ENCODE results near the gene MINDY1. TPM values are rescaled to one million over a fixed set of nuclear protein-coding genes. Genes with fewer than 3 reads are reported as not detected.

The MINDY1 gene
- total RNA-seq, 1 donor from 2014 or later = 12.5 TPM

GRCh38 chr1:150974580-150975478 lies 31.9 kb downstream of the MINDY1 start, which contains the start of gene CERS2:
TSS of gene CERS2 (minus strand) at chr1:150974835. CDS start at chr1:150969090, 5,745 bp downstream.
- Mint-ChIP-seq H3K27ac (peak within 1 kb of the TSS; percentile 86), H3K27me3 (no peaks in the 10 kb centered on the region), H3K4me1 (peaks cover 54% of the 10 kb centered on the region), H3K36me3 (ENCODE audit: low read depth) (peaks cover 13% of the 10 kb centered on the region), H3K4me3 (peak within 1 kb of the TSS; percentile 94), H3K9me3 (no peaks in the 10 kb centered on the region)
- intact Hi-C loops (cut with micrococcal nuclease) = loop anchor here (2.0 to 10.0 kb wide), 5 partner anchors 34 to 740 kb away; partner anchors contain the start of genes ANP32E, CTSS, PRUNE1 and TARS2
- DNase-seq = peak; percentile 94

- intact Hi-C loops (cut with micrococcal nuclease) = loop anchor here (2.0 to 10.0 kb wide), 4 partner anchors 35 to 739 kb away; partner anchors contain the start of genes ANP32E, CTSS, PRUNE1 and TARS2
- H3K27me3 Mint-ChIP-seq = no peaks in the 10 kb centered on the region
- H3K9me3 Mint-ChIP-seq = no peaks in the 10 kb centered on the region
- peak overlapping the region; percentile 86 for H3K27ac Mint-ChIP-seq
- H3K36me3 Mint-ChIP-seq (ENCODE audit: low read depth) = peaks cover 17% of the 10 kb centered on the region
- peak; percentile 84 for DNase-seq
- peak overlapping the region; percentile 94 for H3K4me3 Mint-ChIP-seq
- peaks cover 49% of the 10 kb centered on the region for H3K4me1 Mint-ChIP-seq
Observed at GRCh38 chr1:150973836-150974579, 32.7 kb downstream of the MINDY1 start.

- H3K36me3 Mint-ChIP-seq (ENCODE audit: low read depth) = peaks cover 22% of the 10 kb centered on the region
- no peak for DNase-seq
- peak overlapping the region; percentile 94 for H3K4me3 Mint-ChIP-seq
- H3K27ac Mint-ChIP-seq = peak overlapping the region; percentile 86
- H3K4me1 Mint-ChIP-seq = peaks cover 46% of the 10 kb centered on the region
- H3K27me3 Mint-ChIP-seq = no peaks in the 10 kb centered on the region
- no peaks in the 10 kb centered on the region for H3K9me3 Mint-ChIP-seq
- intact Hi-C loops (cut with micrococcal nuclease) = loop anchor here (10.0 kb wide), 3 partner anchors 209 to 739 kb away; partner anchors contain the start of genes ANP32E, CTSS and TARS2
Observed at GRCh38 chr1:150973258-150973835, 33.4 kb downstream of the MINDY1 start.

GRCh38 chr1:150972417-150972940 lies 34.2 kb downstream of the MINDY1 start:
- Mint-ChIP-seq H3K9me3 (no peaks in the 10 kb centered on the region), H3K27me3 (no peaks in the 10 kb centered on the region), H3K36me3 (ENCODE audit: low read depth) (peaks cover 30% of the 10 kb centered on the region), H3K27ac (peak overlapping the region; percentile 52), H3K4me3 (peak overlapping the region; percentile 94), H3K4me1 (peaks cover 44% of the 10 kb centered on the region)
- intact Hi-C loops (cut with micrococcal nuclease) = loop anchor here (10.0 kb wide), 3 partner anchors 208 to 738 kb away; partner anchors contain the start of genes ANP32E, CTSS and TARS2
- no peak for DNase-seq

GRCh38 chr1:150971583-150972416 lies 34.9 kb downstream of the MINDY1 start:
- H3K36me3 Mint-ChIP-seq (ENCODE audit: low read depth) = peaks cover 35% of the 10 kb centered on the region
- H3K4me1 Mint-ChIP-seq = peaks cover 37% of the 10 kb centered on the region
- DNase-seq = no peak
- H3K4me3 Mint-ChIP-seq = peak overlapping the region; percentile 94
- no peaks in the 10 kb centered on the region for H3K9me3 Mint-ChIP-seq
- intact Hi-C loops (cut with micrococcal nuclease) = loop anchor here (10.0 kb wide), 3 partner anchors 207 to 737 kb away; partner anchors contain the start of genes ANP32E, CTSS and TARS2
- peak overlapping the region; percentile 52 for H3K27ac Mint-ChIP-seq
- H3K27me3 Mint-ChIP-seq = no peaks in the 10 kb centered on the region

- Mint-ChIP-seq H3K9me3 (no peaks in the 10 kb centered on the region), H3K4me3 (peak overlapping the region; percentile 44), H3K27ac (peak overlapping the region; percentile 25), H3K36me3 (ENCODE audit: low read depth) (peaks cover 42% of the 10 kb centered on the region), H3K27me3 (no peaks in the 10 kb centered on the region), H3K4me1 (peaks cover 33% of the 10 kb centered on the region)
- DNase-seq = no peak
- intact Hi-C loops (cut with micrococcal nuclease) = loop anchor here (10.0 kb wide), 3 partner anchors 206 to 736 kb away; partner anchors contain the start of genes ANP32E, CTSS and TARS2
Observed at GRCh38 chr1:150970808-150971582, 35.7 kb downstream of the MINDY1 start.

- H3K9me3 Mint-ChIP-seq = no peaks in the 10 kb centered on the region
- H3K27ac Mint-ChIP-seq = no peak overlapping the region
- peaks cover 29% of the 10 kb centered on the region for H3K4me1 Mint-ChIP-seq
Observed at GRCh38 chr1:150969626-150970025, 37.1 kb downstream of the MINDY1 start.

GRCh38 chr1:150968491-150968890 lies 38.2 kb downstream of the MINDY1 start:
- Mint-ChIP-seq H3K4me3 (no peak overlapping the region), H3K36me3 (ENCODE audit: low read depth) (peaks cover 62% of the 10 kb centered on the region), H3K9me3 (no peaks in the 10 kb centered on the region), H3K27ac (no peak overlapping the region), H3K4me1 (peaks cover 29% of the 10 kb centered on the region), H3K27me3 (no peaks in the 10 kb centered on the region)
- intact Hi-C loops (cut with micrococcal nuclease) = no loop called here
- no peak for DNase-seq

More at GRCh38 chr1:150969626-150970025, 37.1 kb downstream of the MINDY1 start:
- no peak for DNase-seq
- Mint-ChIP-seq H3K4me3 (no peak overlapping the region), H3K36me3 (ENCODE audit: low read depth) (peaks cover 53% of the 10 kb centered on the region), H3K27me3 (no peaks in the 10 kb centered on the region)
- intact Hi-C loops (cut with micrococcal nuclease) = loop anchor here (10.0 kb wide), 3 partner anchors 205 to 735 kb away; partner anchors contain the start of genes ANP32E, CTSS and TARS2

- peak overlapping the region; percentile 34 for H3K27ac Mint-ChIP-seq
Observed at GRCh38 chr1:150967936-150968335, 38.8 kb downstream of the MINDY1 start.

GRCh38 chr1:150966011-150966410 lies 40.7 kb downstream of the MINDY1 start:
- Mint-ChIP-seq H3K36me3 (ENCODE audit: low read depth) (peaks cover 78% of the 10 kb centered on the region), H3K4me3 (no peak overlapping the region), H3K27me3 (no peaks in the 10 kb centered on the region), H3K4me1 (peaks cover 15% of the 10 kb centered on the region), H3K9me3 (no peaks in the 10 kb centered on the region), H3K27ac (no peak overlapping the region)
- no peak for DNase-seq
- intact Hi-C loops (cut with micrococcal nuclease) = no loop called here

More at GRCh38 chr1:150967936-150968335, 38.8 kb downstream of the MINDY1 start:
- peaks cover 25% of the 10 kb centered on the region for H3K4me1 Mint-ChIP-seq
- no peak overlapping the region for H3K4me3 Mint-ChIP-seq
- no peaks in the 10 kb centered on the region for H3K27me3 Mint-ChIP-seq
- intact Hi-C loops (cut with micrococcal nuclease) = no loop called here
- no peak for DNase-seq
- H3K36me3 Mint-ChIP-seq (ENCODE audit: low read depth) = peaks cover 67% of the 10 kb centered on the region
- no peaks in the 10 kb centered on the region for H3K9me3 Mint-ChIP-seq

GRCh38 chr1:150965605-150966004 lies 41.1 kb downstream of the MINDY1 start:
- H3K36me3 Mint-ChIP-seq (ENCODE audit: low read depth) = peaks cover 77% of the 10 kb centered on the region
- no peaks in the 10 kb centered on the region for H3K9me3 Mint-ChIP-seq
- intact Hi-C loops (cut with micrococcal nuclease) = no loop called here
- H3K4me3 Mint-ChIP-seq = no peak overlapping the region
- peaks cover 11% of the 10 kb centered on the region for H3K4me1 Mint-ChIP-seq
- no peaks in the 10 kb centered on the region for H3K27me3 Mint-ChIP-seq
- H3K27ac Mint-ChIP-seq = no peak overlapping the region
- DNase-seq = no peak

GRCh38 chr1:150964164-150964489 lies 42.6 kb downstream of the MINDY1 start:
- peak overlapping the region; percentile 73 for H3K27ac Mint-ChIP-seq
- H3K36me3 Mint-ChIP-seq (ENCODE audit: low read depth) = peaks cover 84% of the 10 kb centered on the region
- no peak overlapping the region for H3K4me3 Mint-ChIP-seq
- H3K4me1 Mint-ChIP-seq = peaks cover 7% of the 10 kb centered on the region
- no peaks in the 10 kb centered on the region for H3K9me3 Mint-ChIP-seq
- no peaks in the 10 kb centered on the region for H3K27me3 Mint-ChIP-seq
- no peak for DNase-seq
- intact Hi-C loops (cut with micrococcal nuclease) = no loop called here
